Right renal pelvis (tissue), 4 donors: Measurements from ENCODE around the gene BRINP2. TPM values are rescaled to one million over a fixed set of nuclear protein-coding genes. Genes with fewer than 3 reads are reported as not detected.
"Not testable (repeated sequence)": the region's sequence is repeated elsewhere in the genome, so short reads cannot be mapped to it uniquely, and the experiment has no call there.

Experiments
- DNase-seq, 4 donors: peaks; one replicate each; pipeline ENCODE4 v3.0.0-alpha.2; 2013; ENCODE audit warnings: low read depth in 4 of 4, low spot score in 3 of 4, missing footprints in 1 of 4
- polyA plus RNA-seq, 4 donors: library from polyadenylated mRNA; unstranded; fragments of 120-200 nt; gene quantifications; one replicate each; pipeline ENCODE4 v1.2.1, GENCODE V29; 2013; ENCODE audit not compliant: insufficient read length in 4 of 4

Gene BRINP2
- polyA plus RNA-seq, 4 donors = 0.07 to 0.44 (median 0.33) TPM

GRCh38 chr1:177306019-177306415, 135.3 kb downstream of the BRINP2 start:
- DNase-seq = no peak

- no peak for DNase-seq
Observed at GRCh38 chr1:177306981-177307380, 136.2 kb downstream of the BRINP2 start.

GRCh38 chr1:177307771-177308170, 137.0 kb downstream of the BRINP2 start:
- no peak for DNase-seq

- no peak for DNase-seq
Observed at GRCh38 chr1:177309880-177310279, 139.1 kb downstream of the BRINP2 start.

GRCh38 chr1:177310326-177310725, 139.6 kb downstream of the BRINP2 start:
- no peak for DNase-seq

GRCh38 chr1:177311111-177311510, 140.4 kb downstream of the BRINP2 start:
- DNase-seq = no peak

GRCh38 chr1:177311586-177311985, 140.8 kb downstream of the BRINP2 start:
- no peak for DNase-seq

GRCh38 chr1:177315261-177315660, 144.5 kb downstream of the BRINP2 start:
- no peak for DNase-seq

- no peak for DNase-seq
Observed at GRCh38 chr1:177315761-177316160, 145.0 kb downstream of the BRINP2 start.

GRCh38 chr1:177321434-177321833, 150.7 kb downstream of the BRINP2 start:
- not testable (repeated sequence) for DNase-seq

- DNase-seq = no peak
Observed at GRCh38 chr1:177328251-177328650, 157.5 kb downstream of the BRINP2 start.

- DNase-seq = no peak
Observed at GRCh38 chr1:177329871-177330270, 159.1 kb downstream of the BRINP2 start.

Other genes with a start within 250 kb of the BRINP2 start
- 1 to 10 TPM; 1.7 to 2.0 (median 1.8) TPM for gene ASTN1, start 6.2 kb upstream of the BRINP2 start, polyA plus RNA-seq